IPS-18c (cell line): Measurements from ENCODE around the gene SORCS2.

Source experiments
- H3K4me3 ChIP-seq: 2 replicates; pipeline ENCODE4 v1.7.0; 2013; ENCODE audit warnings: low read depth, mild to moderate bottlenecking, low read length, moderate library complexity; ENCODE audit not compliant: insufficient read depth
- H3K9me3 ChIP-seq: one replicate; pipeline ENCODE4 v1.6.1; 2013; ENCODE audit warnings: mild to moderate bottlenecking, low read length, moderate library complexity; ENCODE audit not compliant: control insufficient read depth, insufficient read depth

Gene SORCS2

DNA sequence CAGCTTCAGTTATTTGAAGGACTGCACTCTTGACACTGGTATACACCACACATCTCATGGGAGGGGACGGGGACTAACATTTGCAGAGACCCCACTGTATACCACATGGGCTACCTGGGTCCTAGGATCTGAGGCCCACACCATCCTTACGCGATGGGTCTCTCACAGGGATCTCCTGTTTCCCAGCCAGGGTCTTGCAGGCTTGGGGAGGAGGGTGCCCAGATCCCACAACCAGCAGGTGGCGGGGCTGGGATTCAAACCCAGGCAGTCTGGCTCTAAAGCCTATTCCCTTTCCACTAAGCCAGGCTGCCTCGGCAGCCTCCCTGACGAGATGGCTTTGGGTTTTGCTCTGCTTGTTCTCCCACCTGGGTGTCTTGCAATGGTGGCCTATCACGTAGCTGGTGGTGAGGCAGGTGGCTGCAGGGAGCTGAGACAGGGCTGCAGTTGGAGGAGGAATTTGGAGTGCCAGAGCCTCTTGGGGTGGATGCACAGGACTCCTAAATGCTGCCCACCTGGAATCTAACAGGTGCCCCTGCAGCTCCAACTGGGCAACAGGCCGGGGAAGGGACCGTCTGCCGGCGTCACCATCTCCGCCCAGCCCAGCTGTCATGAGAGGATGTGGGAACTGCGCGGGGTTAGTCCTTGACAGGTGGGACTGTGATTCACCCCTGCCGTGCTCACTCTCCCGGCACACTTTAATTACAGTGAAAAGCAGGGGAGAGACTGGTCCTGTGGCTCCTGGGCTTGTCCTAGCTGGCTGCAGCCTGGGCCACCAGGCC, 131.7 kb downstream of the SORCS2 start:
- no peak overlapping the region for H3K4me3 ChIP-seq
- peaks cover 2% of the 10 kb centered on the region for H3K9me3 ChIP-seq

DNA sequence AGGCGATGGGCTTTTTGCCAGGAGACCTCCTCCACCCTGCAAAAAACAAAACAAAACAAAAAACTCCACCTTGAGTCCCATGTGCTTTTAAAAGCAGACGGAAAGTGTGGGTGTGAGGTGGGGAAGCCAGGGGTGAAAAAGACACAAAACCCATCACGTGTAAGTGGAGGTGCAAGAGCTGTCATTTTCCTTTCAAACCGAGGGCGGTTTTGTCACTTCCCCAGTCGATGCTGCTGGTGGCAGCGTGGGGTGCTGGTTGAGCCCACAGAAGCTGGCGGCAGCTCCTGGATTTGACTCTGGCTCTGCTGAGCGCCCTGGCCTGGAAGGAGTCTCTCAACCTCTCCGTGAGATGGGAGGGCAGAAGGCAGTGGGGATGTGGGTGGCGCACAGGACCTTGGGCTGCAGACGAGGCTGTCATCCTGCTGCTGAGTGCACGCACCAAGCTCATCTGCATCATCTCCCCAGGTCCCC, 132.3 kb downstream of the SORCS2 start:
- peaks cover 2% of the 10 kb centered on the region for H3K9me3 ChIP-seq
- H3K4me3 ChIP-seq = no peak overlapping the region

DNA sequence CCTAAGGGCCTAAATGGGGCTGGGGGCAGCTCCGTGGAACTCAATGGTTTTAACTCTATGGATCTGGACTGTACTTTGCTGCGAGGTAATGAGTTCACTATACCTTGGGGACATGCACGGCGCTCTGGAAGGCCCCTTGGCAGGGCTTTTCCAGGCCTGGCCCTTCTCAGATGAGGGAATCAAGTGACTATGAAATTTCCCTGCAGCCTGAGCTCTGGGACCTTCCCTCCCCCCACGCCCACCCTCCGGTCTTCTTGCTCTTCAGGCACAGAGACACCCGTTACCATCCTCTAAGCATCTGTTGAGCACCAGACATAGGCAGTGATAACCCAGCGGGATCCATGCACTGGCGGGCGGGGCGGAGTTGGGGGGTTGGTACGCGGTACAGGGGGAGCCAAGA, 133.2 kb downstream of the SORCS2 start:
- H3K9me3 ChIP-seq = peaks cover 2% of the 10 kb centered on the region
- no peak overlapping the region for H3K4me3 ChIP-seq

DNA sequence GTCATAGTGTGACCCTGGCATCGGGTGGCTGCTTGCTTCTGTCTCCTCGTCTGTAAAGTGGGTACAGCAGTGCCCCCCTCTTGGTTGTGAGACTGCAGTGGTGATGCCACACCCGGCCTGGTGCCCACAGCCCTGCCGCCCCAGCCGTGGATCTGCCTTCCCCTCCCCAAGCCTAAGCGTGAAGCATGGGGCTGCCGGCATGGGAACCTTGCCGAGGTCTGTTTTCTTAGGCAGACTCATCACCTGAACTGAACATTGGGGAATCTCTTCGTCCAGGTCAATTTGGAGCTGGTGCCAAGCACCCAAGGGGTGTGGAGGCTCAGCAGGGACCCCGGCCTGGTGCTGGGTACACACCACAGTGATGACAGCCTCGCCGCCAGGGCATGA, 134.0 kb downstream of the SORCS2 start:
- Histone ChIP-seq H3K9me3 (peaks cover 2% of the 10 kb centered on the region), H3K4me3 (no peak overlapping the region)

DNA sequence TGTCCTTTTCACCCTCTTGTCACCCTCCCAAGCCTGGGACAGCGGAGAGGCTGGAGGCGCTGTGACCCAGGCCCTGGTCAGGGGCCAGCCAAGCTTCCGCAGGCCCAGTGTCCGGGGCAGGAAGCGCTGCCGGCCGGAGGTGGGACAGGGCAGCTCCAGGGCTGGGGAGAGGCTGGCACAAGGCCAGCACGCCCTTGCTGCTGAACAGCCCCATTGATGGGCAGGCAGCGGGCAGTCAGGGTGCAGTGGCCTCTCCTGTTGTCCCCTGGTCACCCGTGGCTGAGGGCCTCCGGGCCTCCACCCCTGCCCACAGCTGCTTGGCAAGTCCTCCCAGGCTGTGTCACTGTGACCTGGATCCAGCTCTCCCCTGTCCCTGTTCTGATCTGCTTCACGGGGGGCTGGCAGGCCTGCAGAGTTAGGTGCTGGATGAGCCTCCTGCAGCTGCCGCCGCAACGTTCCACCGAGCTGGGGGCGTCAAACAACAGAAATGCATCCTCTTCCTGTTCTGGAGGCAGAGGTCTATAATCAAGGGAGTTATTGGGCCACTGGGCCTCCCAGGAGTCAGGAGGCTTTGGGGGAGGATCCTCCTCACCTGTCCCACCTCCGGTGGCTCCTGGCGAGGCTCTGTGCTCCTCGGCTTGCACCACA, 134.5 kb downstream of the SORCS2 start:
- Histone ChIP-seq H3K9me3 (peaks cover 2% of the 10 kb centered on the region), H3K4me3 (no peak overlapping the region)

DNA sequence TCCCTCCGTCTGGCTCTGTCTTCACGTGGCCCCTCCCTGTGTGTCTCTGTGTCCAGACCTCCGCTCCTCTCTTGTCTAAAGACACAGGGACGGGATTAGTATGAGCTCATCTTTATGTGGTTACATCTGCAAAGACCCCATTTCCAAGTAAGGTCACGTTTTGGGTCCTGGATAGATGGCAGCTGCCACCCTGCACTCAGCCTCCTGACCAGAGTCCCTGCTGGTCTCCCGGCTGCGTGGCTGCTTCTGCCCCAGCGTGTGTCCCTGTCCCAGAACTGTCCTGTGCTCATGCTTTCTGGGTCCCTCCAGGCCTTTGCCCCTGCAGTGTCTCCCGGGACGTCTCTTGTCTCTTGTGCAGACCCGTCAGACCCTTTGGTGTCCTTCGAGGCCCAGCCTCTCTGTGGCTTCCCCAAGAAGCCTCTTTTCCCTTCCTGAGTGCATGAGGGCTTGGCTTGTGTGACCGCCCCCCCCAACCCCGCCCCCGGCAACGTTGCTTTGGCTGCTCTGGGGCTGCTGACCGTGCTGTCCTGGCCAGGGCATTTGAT, 135.1 kb downstream of the SORCS2 start:
- Histone ChIP-seq H3K4me3 (no peak overlapping the region), H3K9me3 (peaks cover 2% of the 10 kb centered on the region)

DNA sequence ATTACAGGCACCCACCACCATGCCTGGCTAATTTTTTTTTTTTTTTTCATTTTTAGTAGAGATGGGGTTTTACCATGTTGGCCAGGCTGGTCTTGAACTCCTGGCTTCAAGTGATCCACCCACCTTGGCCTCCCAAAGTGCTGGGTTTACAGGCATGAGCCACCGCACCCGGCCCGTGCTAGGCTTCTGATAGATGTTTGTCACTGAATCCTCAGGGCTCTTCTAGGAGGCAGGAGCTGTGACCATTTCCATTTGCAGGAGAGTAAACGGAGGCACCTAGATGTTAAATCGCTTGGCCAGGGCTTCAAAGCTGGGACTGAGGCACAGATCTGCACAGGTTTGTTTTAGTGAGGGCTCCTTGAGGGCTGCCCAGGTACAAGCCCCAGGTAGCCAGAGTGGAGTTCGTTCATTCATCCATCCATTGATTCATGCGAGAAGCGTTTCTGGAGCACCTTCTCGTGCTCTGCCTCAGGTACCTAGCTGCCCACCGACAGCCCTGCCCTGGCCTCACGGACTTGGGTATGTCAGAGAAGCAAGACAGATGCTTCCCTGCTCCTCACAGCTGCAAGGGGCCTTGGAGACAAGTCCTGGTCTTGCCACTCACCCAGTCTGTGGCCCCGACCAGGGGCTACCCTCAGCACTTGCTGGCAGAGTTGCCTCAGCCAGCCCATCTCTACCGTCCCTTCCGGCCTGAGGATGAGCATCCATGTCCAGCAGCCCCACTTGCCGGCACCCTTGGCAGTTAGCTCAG, 136.0 kb downstream of the SORCS2 start:
- Histone ChIP-seq H3K9me3 (no peaks in the 10 kb centered on the region), H3K4me3 (no peak overlapping the region)

DNA sequence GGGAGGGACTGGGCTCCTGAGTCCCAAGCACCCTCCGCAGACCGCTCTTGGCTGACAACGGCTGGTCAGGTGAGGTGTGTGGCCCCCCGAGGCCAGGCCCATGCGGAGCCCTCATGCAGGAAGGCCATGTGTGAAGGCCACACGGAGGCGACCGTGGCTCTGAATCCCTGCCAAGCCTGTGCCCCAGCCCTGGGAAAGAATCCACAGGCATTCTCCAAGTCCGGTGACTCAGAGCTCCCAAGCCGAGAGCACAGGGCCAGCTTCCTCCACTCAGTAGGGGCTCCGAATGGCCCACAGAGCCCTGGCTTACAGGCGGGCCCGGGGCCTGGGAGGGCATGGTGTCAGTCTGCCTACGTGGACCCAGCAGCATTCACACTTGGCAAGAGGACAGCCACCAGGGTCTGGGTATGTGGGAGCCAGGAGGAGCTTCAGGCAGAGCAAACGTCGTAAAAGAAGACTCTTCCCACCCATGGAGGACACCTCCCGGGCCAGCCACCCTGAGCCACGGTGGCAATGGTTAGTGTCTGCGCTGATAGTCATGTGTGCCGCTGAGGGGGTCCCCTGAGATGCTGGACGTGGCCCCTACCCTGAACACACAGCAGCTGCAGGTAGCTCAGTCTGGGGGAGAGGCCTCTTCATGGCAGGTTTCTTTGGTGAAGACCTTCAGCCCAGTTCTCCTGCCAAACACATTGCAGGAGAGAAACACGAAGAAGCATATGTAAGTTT, 136.7 kb downstream of the SORCS2 start:
- Histone ChIP-seq H3K4me3 (no peak overlapping the region), H3K9me3 (no peaks in the 10 kb centered on the region)

DNA sequence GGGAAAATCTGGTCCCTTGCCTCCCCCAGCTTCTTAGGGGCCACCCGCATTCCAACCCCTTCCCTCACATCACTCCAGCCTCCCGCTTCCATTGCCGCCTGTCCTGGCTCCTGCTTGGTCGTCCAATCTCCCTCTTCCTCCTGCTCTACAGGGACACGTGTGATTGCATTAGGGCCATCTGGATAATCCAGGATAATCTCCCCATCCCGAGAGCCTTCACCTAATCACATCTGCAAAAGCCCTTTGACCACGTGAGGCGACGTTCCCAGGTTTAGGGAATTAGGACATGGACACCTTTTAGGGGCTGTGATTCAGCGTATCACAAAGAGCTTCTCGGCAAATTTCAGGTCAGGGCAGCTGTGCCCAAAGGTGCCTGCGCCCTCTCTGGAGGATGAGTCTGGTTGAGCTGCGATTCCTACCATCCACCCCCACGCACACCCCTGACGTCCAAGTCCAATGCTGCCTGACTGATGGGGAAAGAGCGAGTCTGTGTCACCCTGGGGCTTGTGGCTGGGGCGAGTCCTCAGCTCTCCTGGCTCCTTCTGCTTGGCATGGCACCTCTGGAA, 137.8 kb downstream of the SORCS2 start:
- Histone ChIP-seq H3K4me3 (no peak overlapping the region), H3K9me3 (no peaks in the 10 kb centered on the region)

DNA sequence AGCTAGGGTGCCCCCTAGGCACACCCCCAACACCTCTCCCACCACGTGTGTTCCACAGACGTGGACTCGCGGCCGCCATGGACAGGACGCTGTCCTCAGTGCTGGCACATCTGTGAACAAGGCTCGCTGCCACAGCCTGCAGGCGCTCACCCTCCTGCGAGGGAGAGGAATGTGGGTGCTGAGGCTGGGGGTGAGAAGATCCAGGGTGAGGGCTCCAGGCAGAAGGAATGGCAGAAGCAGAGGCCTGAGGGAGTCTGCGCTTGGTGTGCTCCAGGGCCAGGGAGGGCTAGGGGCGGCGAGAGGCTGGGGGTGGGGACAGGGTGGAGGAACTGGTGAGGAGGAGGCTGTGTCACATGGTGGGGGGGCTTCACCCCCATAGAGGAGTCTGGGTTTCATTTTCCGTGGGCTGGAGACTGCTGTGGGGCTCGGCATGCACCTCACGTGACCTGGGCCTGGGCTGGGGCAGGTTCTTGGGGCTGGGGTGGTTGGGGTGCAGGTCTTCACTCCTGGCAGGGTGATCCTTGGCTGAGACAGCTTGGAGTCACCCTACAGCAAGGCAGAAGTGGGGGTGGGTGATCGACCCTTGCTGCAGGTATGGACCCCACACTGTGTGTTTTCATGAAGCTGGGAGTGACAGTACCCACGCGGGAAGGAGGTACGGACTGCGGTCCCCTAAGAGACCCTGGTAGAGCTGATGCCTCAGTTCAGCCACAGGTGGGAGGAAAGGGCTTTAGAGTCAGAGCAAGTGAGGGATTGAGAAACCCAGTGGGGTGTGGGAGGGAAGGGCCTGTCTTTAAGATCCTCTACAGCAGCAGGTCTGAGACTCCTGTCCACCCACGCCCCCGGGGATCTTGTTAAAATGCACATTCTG, 138.7 kb downstream of the SORCS2 start:
- H3K4me3 ChIP-seq = no peak overlapping the region
- H3K9me3 ChIP-seq = no peaks in the 10 kb centered on the region

DNA sequence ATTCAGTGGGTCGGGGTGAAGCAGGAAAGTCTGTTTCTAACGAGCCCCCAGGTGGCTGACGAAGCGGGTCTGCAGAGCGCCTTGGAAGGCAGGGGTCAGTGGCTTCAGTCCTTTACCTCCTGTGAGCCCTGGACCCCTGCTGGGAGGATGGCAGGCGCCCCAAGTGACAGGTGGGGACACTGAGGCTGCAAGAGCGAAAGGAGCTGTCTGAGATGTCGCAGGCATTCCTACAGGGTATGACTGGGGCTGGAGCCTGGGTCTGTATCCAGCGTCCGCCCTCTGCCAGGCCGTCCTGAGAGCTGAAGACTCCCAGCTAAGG, 139.3 kb downstream of the SORCS2 start:
- no peaks in the 10 kb centered on the region for H3K9me3 ChIP-seq
- no peak overlapping the region for H3K4me3 ChIP-seq

DNA sequence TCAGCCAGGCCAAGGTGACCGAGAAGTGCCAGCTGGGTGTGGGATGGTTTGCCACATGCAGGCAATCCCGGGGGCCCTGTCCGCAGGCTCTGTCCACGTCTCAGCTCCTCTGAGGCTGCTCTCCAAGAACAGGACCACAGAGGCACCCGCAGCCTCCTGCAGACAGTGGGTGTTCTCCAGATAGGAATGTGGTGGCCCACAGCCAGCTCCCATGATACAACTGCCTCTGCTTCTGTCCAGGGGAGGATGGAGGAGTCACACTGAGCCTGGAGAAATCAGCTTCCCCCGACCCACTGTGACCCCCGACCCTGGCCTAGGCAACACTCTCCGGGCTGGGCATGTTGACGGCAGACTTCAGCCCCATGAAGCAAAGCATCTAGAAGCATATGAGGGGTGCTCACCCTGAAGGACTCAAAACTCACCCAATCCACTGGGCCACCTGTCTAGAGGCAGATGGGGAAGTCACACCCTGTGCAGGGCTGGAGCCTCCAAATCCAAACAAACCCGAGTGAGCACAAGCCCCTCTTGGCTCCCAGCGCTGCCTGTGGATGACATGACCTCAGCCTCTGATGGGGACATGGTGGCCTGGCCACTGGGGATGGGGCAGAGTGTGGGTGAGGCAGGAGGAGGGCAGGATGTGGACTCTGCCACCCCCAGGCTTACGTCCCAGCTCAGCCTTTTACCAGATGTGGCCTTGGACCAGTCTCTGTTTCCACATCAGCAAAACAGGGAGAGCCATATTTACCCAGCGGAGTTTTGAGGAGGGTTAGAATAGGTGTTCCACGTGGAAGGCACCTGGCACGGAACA, 140.1 kb downstream of the SORCS2 start:
- Histone ChIP-seq H3K4me3 (no peak overlapping the region), H3K9me3 (no peaks in the 10 kb centered on the region)

DNA sequence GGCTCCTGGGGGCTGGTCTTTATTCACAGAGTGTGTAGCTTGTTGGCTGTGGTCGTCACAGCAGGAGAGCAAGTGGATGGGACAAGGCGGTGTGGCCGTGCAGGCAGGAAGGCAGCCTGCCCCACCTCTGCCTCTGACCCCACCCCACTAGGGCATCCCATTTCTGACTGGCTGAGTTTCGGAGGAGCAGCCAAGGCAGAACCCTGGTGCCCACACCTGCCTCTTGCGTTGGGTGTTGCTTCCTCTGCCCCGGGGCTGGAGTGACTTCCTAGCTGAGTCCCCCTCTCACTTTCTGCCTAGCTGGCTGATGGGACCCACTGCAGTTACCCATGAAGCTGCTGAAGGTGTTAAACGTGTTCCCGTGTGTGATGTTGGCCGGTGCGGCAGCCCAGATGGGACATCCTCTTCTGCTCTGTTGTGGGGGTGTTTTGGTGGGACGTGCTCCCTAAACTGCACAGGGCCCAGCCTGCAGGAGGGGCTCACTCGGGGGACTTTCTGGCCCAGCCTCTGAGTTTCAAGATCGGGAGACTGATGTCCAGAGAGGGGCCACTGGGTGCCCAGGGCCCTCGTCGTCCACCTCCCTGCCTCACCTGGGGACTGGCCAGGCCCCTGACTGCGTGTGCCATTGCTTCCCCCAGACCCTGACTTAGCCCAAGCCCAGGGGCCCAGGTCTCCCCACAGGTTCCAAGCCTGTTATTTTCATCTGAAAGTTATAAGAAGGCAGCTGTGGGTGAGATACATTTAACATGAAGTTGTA, 140.9 kb downstream of the SORCS2 start:
- H3K4me3 ChIP-seq = no peak overlapping the region
- H3K9me3 ChIP-seq = no peaks in the 10 kb centered on the region

DNA sequence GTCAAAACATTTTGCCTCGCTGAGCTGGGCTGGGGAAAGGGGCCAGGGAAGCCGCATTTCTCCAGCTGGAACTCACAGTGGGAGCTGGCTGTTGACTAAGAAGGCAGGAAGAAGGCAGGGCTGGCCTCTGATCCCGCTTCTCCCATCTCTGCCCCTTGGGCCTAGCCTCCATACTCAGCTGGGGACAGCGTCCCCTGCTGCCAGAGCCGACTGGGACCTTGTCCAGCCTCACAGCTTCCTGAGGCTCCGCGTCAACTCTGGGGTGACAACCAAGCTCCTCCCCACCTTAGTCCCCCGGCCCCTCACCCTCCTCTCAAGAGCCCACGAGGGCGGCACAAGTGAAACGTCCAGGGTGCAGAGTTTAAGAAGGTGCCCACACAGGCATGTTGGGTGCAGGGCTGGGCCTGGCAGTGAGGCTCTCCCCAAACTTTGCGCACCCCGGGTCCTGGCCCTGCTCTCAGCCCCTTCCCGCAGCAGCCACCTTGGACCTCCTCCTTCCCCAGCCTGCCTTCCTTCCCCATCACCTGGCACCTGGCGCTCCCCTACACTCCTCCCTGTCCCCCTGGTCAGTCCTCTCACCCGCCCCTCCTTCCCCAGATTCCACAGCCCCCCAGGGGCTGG, 141.6 kb downstream of the SORCS2 start:
- Histone ChIP-seq H3K4me3 (no peak overlapping the region), H3K9me3 (no peaks in the 10 kb centered on the region)
